Neural cell (in vitro differentiated cells): Measurements from ENCODE around the gene TTC21B. TPM values are rescaled to one million over a fixed set of nuclear protein-coding genes. Genes with fewer than 3 reads are reported as not detected.

Experiments used
- H2AFZ ChIP-seq: fragments of 200-600, 300-800 bp; sonication (generic), shearing (Covaris generic); 2 replicates; pipeline ENCODE4 v1.6.0; 2014; ENCODE audit warnings: low read depth, mild to moderate bottlenecking, antibody characterized with exemption, low read length, moderate library complexity
- H3F3A ChIP-seq: fragments of 200-600 bp; shearing (Covaris generic); 2 replicates; pipeline ENCODE4 v1.6.1; 2016; ENCODE audit warnings: mild to moderate bottlenecking, moderate library complexity, mixed read lengths, antibody characterized with exemption, low read length; ENCODE audit not compliant: insufficient read depth, poor library complexity, severe bottlenecking
- H3K27ac ChIP-seq: fragments of 200-600, 300-800 bp; sonication (generic), shearing (Covaris generic); 2 replicates; pipeline ENCODE4 v1.5.1; 2014; ENCODE audit warnings: mild to moderate bottlenecking, low read length, moderate library complexity
- H3K27me3 ChIP-seq: fragments of 300-800, 200-600 bp; sonication (generic), shearing (Covaris generic); 2 replicates; pipeline ENCODE4 v1.6.0; 2014; ENCODE audit warnings: mild to moderate bottlenecking, low read depth, low read length, moderate library complexity; ENCODE audit not compliant: insufficient read depth
- H3K36me3 ChIP-seq: fragments of 300-800, 200-600 bp; sonication (generic), shearing (Covaris generic); 2 replicates; pipeline ENCODE4 v1.5.1; 2014; ENCODE audit warnings: mild to moderate bottlenecking, antibody characterized with exemption, low read length, moderate library complexity; ENCODE audit not compliant: insufficient read depth
- H3K4me2 ChIP-seq: fragments of 300-800, 200-600 bp; sonication (generic), shearing (Covaris generic); 2 replicates; pipeline ENCODE4 v1.6.0; 2014; ENCODE audit warnings: mild to moderate bottlenecking, low read length
- H3K4me3 ChIP-seq: fragments of 300-800, 200-600 bp; sonication (generic), shearing (Covaris generic); 2 replicates; pipeline ENCODE4 v1.5.1; 2014; ENCODE audit warnings: mild to moderate bottlenecking, low read length, moderate library complexity
- H3K79me2 ChIP-seq: fragments of 200-600 bp; shearing (Covaris generic); replicated peaks from 2 replicates; pipeline ENCODE4 v1.6.0; 2014; ENCODE audit warnings: mild to moderate bottlenecking, low read length, moderate library complexity; ENCODE audit not compliant: insufficient read depth
- H3K9ac ChIP-seq: fragments of 300-800, 200-600 bp; sonication (generic), shearing (Covaris generic); 2 replicates; pipeline ENCODE4 v1.6.1; 2016; ENCODE audit warnings: mild to moderate bottlenecking, low read length, mixed read lengths
- H3K9me2 ChIP-seq: fragments of 200-600 bp; shearing (Covaris generic); 2 replicates; pipeline ENCODE4 v1.6.1; 2016; ENCODE audit warnings: mild to moderate bottlenecking, low read length, mixed read lengths; ENCODE audit not compliant: insufficient read depth
- H3K9me3 ChIP-seq: fragments of 200-600, 300-800 bp; sonication (generic), shearing (Covaris generic); 2 replicates; pipeline ENCODE4 v1.6.1; 2016; ENCODE audit warnings: mild to moderate bottlenecking, mixed run types, low read length, moderate library complexity, mixed read lengths
- H4K20me1 ChIP-seq: fragments of 200-600 bp; shearing (Covaris generic); 2 replicates; pipeline ENCODE4 v1.6.1; 2016; ENCODE audit warnings: mild to moderate bottlenecking, mixed run types; ENCODE audit not compliant: insufficient read depth
- CTCF ChIP-seq: fragments of 450-650 bp; IDR thresholded peaks from 2 replicates; pipeline ENCODE4 v1.5.1; 2014; ENCODE audit warnings: antibody characterized with exemption, mild to moderate bottlenecking, moderate library complexity; ENCODE audit not compliant: poor library complexity, severe bottlenecking
- EP300 ChIP-seq: fragments of 450-650 bp; conservative IDR thresholded peaks from 2 replicates; pipeline ENCODE4 v1.6.1; 2014; ENCODE audit warnings: antibody characterized with exemption, mild to moderate bottlenecking, moderate library complexity; ENCODE audit not compliant: poor library complexity, severe bottlenecking
- EZH2 ChIP-seq: fragments of 200-600, 300-800 bp; shearing (Covaris generic), sonication (generic); IDR thresholded peaks from 2 replicates; pipeline ENCODE4 v1.6.1; 2014; ENCODE audit warnings: antibody characterized with exemption, low read length, borderline replicate concordance, mild to moderate bottlenecking; ENCODE audit not compliant: insufficient read depth, poor library complexity, severe bottlenecking
- MXI1 ChIP-seq: fragments of 450-650 bp; conservative IDR thresholded peaks from 2 replicates; pipeline ENCODE4 v1.6.1; 2014; ENCODE audit warnings: antibody characterized with exemption, mild to moderate bottlenecking; ENCODE audit not compliant: poor library complexity, severe bottlenecking
- POLR2AphosphoS5 ChIP-seq: IDR thresholded peaks from 2 replicates; pipeline ENCODE4 v1.6.1; 2012
- RAD21 ChIP-seq: fragments of 450-650 bp; conservative IDR thresholded peaks from 2 replicates; pipeline ENCODE4 v1.6.1; 2014; ENCODE audit warnings: antibody characterized with exemption, mild to moderate bottlenecking, moderate library complexity
- REST ChIP-seq: IDR thresholded peaks from 2 replicates; pipeline ENCODE4 v1.6.1; 2012; ENCODE audit warnings: borderline replicate concordance
- SMC3 ChIP-seq: fragments of 450-650 bp; conservative IDR thresholded peaks from 2 replicates; pipeline ENCODE4 v1.6.1; 2014; ENCODE audit warnings: antibody characterized with exemption, mild to moderate bottlenecking, moderate library complexity; ENCODE audit not compliant: poor library complexity
- TAF1 ChIP-seq: IDR thresholded peaks from 2 replicates; pipeline ENCODE4 v1.6.1; 2012; ENCODE audit warnings: low read depth
- polyA plus RNA-seq: library from polyadenylated mRNA; depleted of rRNA; stranded (reverse); fragments of >200 nt; gene quantifications from 2 replicates; pipeline ENCODE4 v1.2.3, GENCODE V29; 2014

Gene TTC21B
- polyA plus RNA-seq, 1 donor from 2014 or later, result 31.1 TPM

- H4K20me1 ChIP-seq, result no peaks in the 10 kb centered on the region
- no peak overlapping the region for H3K4me2 ChIP-seq
- no peaks in the 10 kb centered on the region for H3F3A ChIP-seq
- no peaks in the 10 kb centered on the region for H3K79me2 ChIP-seq
- no peaks in the 10 kb centered on the region for H3K9me3 ChIP-seq
- no peak overlapping the region for H3K9ac ChIP-seq
- no peak for TF ChIP-seq TAF1
- TF ChIP-seq MXI1, result no peak
- no peak for TF ChIP-seq EP300
- TF ChIP-seq EZH2, result no peak
- no peak for TF ChIP-seq REST
- no peak for TF ChIP-seq POLR2AphosphoS5
- no peak for TF ChIP-seq CTCF
- no peak for TF ChIP-seq SMC3
- no peak for TF ChIP-seq RAD21
- no peak overlapping the region for H3K4me3 ChIP-seq
- H3K36me3 ChIP-seq, result peaks cover 8% of the 10 kb centered on the region
- H3K9me2 ChIP-seq, result no peaks in the 10 kb centered on the region
- H2AFZ ChIP-seq, result no peak overlapping the region
- H3K27ac ChIP-seq, result no peak overlapping the region
- H3K27me3 ChIP-seq, result no peaks in the 10 kb centered on the region
These were observed 42.3 kb downstream of the TTC21B start for GRCh38 chr2:165911231-165911630.

DNA sequence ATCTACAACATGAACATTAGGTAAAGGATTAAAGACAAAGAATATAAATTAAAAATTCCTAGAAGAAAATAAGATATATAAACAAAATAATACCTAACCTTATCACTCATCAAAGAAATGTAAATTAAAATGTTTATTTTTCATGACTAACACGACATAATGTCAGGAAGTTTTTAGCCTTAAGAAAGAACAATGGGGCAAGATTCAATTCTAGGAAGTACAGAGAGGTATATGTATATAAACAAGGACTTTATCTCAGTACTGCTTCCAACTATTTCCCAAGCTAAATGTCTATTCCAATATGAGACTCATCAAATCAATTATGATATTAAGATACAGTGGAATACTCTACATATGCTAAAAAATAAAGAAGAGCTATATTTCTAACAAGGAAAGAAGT lies 44.1 kb downstream of the TTC21B start:
- Histone ChIP-seq H3K27ac (no peak overlapping the region), H3K79me2 (no peaks in the 10 kb centered on the region), H3F3A (no peaks in the 10 kb centered on the region), H3K9me3 (no peaks in the 10 kb centered on the region), H3K4me2 (no peak overlapping the region), H2AFZ (no peak overlapping the region), H3K9me2 (no peaks in the 10 kb centered on the region), H3K9ac (no peak overlapping the region), H3K36me3 (peaks cover 16% of the 10 kb centered on the region), H3K4me3 (no peak overlapping the region), H4K20me1 (no peaks in the 10 kb centered on the region), H3K27me3 (no peaks in the 10 kb centered on the region)
- TF ChIP-seq RAD21 (no peak), SMC3 (no peak), TAF1 (no peak), REST (no peak), CTCF (no peak), EP300 (no peak), MXI1 (no peak), EZH2 (no peak), POLR2AphosphoS5 (no peak)
